Fibroblast of pulmonary artery (primary cell): Measurements from ENCODE around the gene CAMSAP3.
"Not testable (repeated sequence)": the region's sequence is repeated elsewhere in the genome, so short reads cannot be mapped to it uniquely, and the experiment has no call there.

ENCODE experiments used
- DNase-seq: peaks from one replicate; pipeline ENCODE4 v3.0.0-alpha.2; 2010; ENCODE audit warnings: low read depth
- H3K4me3 ChIP-seq: replicated peaks from 2 replicates; pipeline ENCODE4 v1.5.1; 2011; ENCODE audit warnings: low read depth, mild to moderate bottlenecking, control low read depth, low read length, moderate library complexity
- CTCF ChIP-seq: IDR thresholded peaks from 2 replicates; pipeline ENCODE4 v1.5.1; 2011; ENCODE audit warnings: mild to moderate bottlenecking, control low read depth, low read length, inconsistent platforms; ENCODE audit errors: missing control alignments

The CAMSAP3 gene

GRCh38 chr19:7638802-7639465 lies 43.3 kb downstream of the CAMSAP3 start:
- H3K4me3 ChIP-seq = no peak overlapping the region
- TF ChIP-seq CTCF = no peak
- no peak for DNase-seq

- no peak for TF ChIP-seq CTCF
- no peak overlapping the region for H3K4me3 ChIP-seq
- DNase-seq = no peak
These were observed 44.2 kb downstream of the CAMSAP3 start for GRCh38 chr19:7639863-7640348.

- no peak overlapping the region for H3K4me3 ChIP-seq
- no peak for DNase-seq
- no peak for TF ChIP-seq CTCF
These were observed 45.1 kb downstream of the CAMSAP3 start for GRCh38 chr19:7640803-7641202.

DNA sequence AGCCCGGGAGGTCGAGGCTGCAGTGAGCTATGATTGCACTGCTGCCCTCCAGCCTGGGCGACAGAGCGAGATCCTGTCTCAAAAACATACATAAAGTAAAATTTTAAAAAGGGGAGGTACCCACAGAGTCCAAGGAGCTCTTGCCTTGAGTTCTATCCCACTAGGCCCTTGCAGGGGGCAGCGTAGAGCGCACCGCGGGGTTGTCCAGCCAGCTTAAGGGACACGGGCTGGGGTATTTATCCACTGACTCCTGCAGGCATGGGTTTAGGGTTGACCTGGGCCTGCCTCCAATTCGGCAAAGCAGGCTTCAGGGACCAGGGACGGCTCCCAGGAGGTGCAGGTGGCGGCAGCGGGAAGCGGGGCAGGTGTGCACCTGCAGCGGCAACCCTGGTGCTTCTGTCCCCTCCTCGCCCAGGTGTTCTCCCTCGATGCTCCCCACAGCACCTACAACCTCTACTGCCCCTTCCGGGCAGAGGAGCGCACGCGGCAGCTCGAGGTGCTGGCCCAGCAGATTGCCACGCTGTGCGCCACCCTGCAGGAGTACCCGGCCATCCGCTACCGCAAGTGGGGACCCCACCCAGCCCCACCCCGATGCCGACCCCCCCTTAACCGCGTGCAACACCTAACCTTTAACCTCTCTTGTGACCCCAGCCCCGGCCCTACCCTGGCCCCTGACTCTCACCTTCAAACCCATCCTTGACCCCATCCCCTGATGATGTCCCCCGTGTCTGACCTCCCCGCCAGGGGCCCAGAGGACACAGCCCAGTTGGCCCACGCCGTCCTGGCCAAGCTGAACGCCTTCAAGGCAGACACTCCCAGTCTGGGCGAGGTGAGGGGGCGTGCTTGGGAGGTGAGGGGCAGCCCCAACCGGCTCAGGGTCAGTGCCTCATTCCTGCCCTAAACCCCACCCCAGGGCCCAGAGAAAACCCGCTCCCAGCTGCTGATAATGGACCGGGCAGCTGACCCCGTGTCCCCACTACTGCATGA lies 45.9 kb downstream of the CAMSAP3 start:
- no peak for TF ChIP-seq CTCF
- DNase-seq = no peak
- no peak overlapping the region for H3K4me3 ChIP-seq

GRCh38 chr19:7642295-7643030 lies 46.8 kb downstream of the CAMSAP3 start:
- TF ChIP-seq CTCF = no peak
- no peak overlapping the region for H3K4me3 ChIP-seq

DNA sequence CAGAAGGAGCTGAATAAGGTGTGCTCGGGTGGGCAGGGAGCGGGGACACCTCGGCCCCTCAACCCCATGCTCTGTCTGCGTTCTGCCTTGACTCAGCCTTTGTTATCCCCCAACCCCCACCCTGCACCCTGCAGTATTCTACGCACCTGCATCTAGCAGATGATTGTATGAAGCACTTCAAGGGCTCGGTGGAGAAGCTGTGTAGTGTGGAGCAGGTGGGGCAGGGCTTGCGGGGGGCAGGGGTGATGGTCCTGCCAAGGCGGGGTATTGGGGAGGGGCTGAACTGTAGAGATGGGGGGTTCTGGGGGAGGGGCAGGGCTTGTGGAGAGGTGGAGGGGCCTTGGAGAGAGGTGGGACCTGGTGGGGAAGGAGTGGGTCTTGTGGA lies 47.4 kb downstream of the CAMSAP3 start:
- DNase-seq = no peak
- TF ChIP-seq CTCF = no peak
- H3K4me3 ChIP-seq = no peak overlapping the region

More at GRCh38 chr19:7642295-7643030, 46.8 kb downstream of the CAMSAP3 start:
- DNase-seq = no peak

DNA sequence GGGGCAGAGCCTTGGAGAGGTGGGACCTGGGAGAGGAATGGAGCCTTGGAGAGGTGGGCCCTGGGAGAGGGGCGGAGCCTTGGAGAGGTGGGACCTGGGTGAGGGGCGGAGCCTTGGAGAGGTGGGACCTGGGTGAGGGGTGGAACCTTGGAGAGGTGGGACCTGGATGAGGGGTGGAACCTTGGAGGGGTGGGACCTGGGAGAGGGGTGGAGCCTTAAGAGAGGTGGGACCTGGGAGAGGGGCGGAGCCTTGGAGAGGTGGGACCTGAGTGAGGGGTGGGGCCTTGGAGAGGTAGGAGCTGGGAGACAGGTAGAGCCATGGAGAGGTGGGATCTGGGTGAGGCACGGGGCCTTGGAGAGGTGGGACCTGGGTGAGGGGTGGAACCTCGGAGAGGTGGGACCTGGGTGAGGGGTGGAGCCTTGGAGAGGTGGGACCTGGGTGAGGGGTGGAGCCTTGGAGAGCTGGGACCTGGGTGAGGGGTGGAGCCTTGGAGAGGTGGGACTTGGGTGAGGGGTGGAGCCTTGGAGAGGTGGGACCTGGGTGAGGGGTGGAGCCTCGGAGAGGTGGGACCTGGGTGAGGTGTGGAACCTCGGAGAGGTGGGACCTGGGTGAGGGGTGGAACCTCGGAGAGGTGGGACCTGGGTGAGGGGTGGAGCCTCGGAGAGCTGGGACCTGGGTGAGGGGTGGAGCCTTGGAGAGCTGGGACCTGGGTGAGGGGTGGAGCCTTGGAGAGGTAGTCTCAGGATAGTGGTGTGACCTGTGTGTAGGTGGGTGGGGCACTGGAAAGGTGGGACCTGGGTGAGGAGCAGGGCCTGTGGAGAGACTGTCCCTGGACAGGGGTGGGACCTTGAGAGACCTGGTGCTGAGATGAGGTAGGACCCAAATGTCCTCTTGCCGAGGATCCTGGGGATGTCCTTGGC lies 48.2 kb downstream of the CAMSAP3 start:
- not testable (repeated sequence) for DNase-seq, H3K4me3 ChIP-seq
